ENCODE data around the gene HPN.
A peak's percentile ranks its signal among the peaks of the same experiment; 100 is the strongest.

HPN gene

GRCh38 chr19:35030257-35031071 is 11.1 kb upstream of the HPN start, which contains the start of gene SCN1B:
Gene SCN1B, plus strand, starts transcription at chr19:35030470. Its CDS starts 351 bp downstream, at chr19:35030821.
- Histone ChIP-seq H3K4me1 (ENCODE audit: control insufficient read depth, low read length) (peaks cover 3% of the 10 kb centered on the region; the same call in 1 of the 2 replicates), H4K20me1 (ENCODE audit: control insufficient read depth, insufficient read depth, low read depth, low read length) (0 out of 2 replicates have a peak, but pooled peaks cover 3% of the 10 kb centered on the region), H3K4me2 (ENCODE audit: low read length) (peak within 1 kb of the TSS; percentile 36; the same call in 1 of the 2 replicates), H3K36me3 (ENCODE audit: control insufficient read depth, low read length) (peaks cover 29% of the 10 kb centered on the region), H3F3A (ENCODE audit: control insufficient read depth, insufficient read depth) (0 out of 2 replicates have a peak, but pooled peaks cover 3% of the 10 kb centered on the region), H3K9me3 (ENCODE audit: control insufficient read depth, insufficient read depth, low read length) (no peaks in the 10 kb centered on the region), H3K79me2 (ENCODE audit: control insufficient read depth, low read length) (no peaks in the 10 kb centered on the region), H3K27me3 (ENCODE audit: control insufficient read depth, low read length) (peaks cover 28% of the 10 kb centered on the region), H3K4me3 (ENCODE audit: low read length) (no peak within 1 kb of the TSS), H3K9me2 (replicated peaks; ENCODE audit: control insufficient read depth, low read length) (no peaks in the 10 kb centered on the region), H3K27ac (ENCODE audit: low read depth, low read length) (no peak within 1 kb of the TSS)
- no peak for TF ChIP-seq EZH2phosphoT487 (IDR thresholded peaks at IDR 0.05; ENCODE audit: borderline replicate concordance, low read length)
- TF ChIP-seq, protein P1, sequence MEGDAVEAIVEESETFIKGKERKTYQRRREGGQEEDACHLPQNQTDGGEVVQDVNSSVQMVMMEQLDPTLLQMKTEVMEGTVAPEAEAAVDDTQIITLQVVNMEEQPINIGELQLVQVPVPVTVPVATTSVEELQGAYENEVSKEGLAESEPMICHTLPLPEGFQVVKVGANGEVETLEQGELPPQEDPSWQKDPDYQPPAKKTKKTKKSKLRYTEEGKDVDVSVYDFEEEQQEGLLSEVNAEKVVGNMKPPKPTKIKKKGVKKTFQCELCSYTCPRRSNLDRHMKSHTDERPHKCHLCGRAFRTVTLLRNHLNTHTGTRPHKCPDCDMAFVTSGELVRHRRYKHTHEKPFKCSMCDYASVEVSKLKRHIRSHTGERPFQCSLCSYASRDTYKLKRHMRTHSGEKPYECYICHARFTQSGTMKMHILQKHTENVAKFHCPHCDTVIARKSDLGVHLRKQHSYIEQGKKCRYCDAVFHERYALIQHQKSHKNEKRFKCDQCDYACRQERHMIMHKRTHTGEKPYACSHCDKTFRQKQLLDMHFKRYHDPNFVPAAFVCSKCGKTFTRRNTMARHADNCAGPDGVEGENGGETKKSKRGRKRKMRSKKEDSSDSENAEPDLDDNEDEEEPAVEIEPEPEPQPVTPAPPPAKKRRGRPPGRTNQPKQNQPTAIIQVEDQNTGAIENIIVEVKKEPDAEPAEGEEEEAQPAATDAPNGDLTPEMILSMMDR (IDR thresholded peaks at IDR 0.05; ENCODE audit: low read depth, low read length, poor library complexity, severe bottlenecking) = no peak

DNA sequence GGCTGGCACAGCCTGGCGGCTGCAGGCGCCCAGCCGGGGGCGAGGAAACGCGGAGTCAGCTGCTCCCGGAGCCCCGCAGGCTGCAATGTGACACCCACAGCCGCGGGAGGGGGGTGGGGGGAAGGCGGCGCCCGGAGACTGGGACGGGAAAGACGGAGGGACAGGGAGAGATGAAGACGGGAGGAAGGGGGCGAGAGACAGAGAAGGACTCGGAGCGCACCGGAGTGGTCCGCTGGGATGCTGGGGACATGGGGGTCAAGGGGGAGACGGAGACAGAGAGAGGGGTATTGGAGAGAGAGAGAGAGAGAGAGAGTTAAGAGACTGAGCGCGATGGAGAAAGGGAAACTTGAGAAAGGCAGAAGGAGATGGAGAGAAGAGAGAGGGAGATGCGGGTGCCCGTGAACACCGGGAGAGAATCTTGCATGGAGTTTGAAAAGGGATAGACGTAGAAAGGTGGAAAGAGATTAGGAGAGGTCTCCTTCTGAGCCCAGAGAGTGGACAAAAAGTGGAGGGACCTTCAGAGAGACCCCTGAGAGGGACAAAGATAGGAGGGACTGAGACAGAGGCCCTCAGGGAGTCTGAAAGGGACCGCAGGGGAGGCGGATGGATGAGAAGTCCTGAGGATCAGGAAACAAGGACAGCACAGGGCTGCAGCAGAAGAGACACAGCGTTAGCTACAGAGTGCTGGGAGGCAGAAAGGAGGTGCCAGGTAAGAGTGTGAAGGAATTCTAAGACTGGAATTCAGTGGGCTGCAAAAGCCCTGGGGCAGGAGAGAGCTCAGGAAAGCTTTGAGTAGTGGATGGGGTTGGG is 10.2 kb upstream of the HPN start:
- H3K9me2 ChIP-seq (replicated peaks; ENCODE audit: control insufficient read depth, low read length) = no peaks in the 10 kb centered on the region
- H3K27ac ChIP-seq (ENCODE audit: low read depth, low read length) = no peak overlapping the region
- peaks cover 28% of the 10 kb centered on the region for H3K27me3 ChIP-seq (ENCODE audit: control insufficient read depth, low read length)
- H3K4me2 ChIP-seq (ENCODE audit: low read length) = no peak overlapping the region
- TF ChIP-seq, protein P1 (IDR thresholded peaks at IDR 0.05; ENCODE audit: low read depth, low read length, poor library complexity, severe bottlenecking) = no peak
- TF ChIP-seq EZH2phosphoT487 (IDR thresholded peaks at IDR 0.05; ENCODE audit: borderline replicate concordance, low read length) = 0 out of 2 replicates have a peak, but pooled peaks have one; percentile 92
- no peaks in the 10 kb centered on the region for H3K9me3 ChIP-seq (ENCODE audit: control insufficient read depth, insufficient read depth, low read length)
- 0 out of 2 replicates have a peak, but pooled peaks cover 3% of the 10 kb centered on the region for H4K20me1 ChIP-seq (ENCODE audit: control insufficient read depth, insufficient read depth, low read depth, low read length)
- 0 out of 2 replicates have a peak, but pooled peaks cover 3% of the 10 kb centered on the region for H3F3A ChIP-seq (ENCODE audit: control insufficient read depth, insufficient read depth)
- no peaks in the 10 kb centered on the region for H3K79me2 ChIP-seq (ENCODE audit: control insufficient read depth, low read length)
- H3K4me1 ChIP-seq (ENCODE audit: control insufficient read depth, low read length) = peaks cover 3% of the 10 kb centered on the region; the same call in 1 of the 2 replicates
- H3K4me3 ChIP-seq (ENCODE audit: low read length) = no peak overlapping the region
- peaks cover 21% of the 10 kb centered on the region for H3K36me3 ChIP-seq (ENCODE audit: control insufficient read depth, low read length)

DNA sequence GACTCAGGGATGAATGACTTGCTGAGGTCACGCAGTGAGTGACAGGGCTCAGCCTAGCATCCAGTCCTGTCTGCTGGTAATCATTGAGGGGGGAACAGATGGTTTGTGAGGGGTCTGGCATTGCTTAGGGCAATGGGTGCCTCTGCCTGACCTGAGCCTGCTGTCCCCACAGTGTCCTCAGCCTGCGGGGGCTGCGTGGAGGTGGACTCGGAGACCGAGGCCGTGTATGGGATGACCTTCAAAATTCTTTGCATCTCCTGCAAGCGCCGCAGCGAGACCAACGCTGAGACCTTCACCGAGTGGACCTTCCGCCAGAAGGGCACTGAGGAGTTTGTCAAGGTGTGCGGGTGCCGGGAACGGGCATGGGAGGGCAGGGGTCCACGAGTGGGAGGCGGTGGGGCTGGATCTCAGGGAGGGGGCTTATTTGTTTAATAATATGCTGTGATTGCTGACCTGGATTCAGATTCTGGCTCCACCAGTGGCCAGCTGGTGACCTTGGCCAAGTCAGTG is 9.1 kb upstream of the HPN start:
- Histone ChIP-seq H3K9me2 (replicated peaks; ENCODE audit: control insufficient read depth, low read length) (no peaks in the 10 kb centered on the region), H3K4me2 (ENCODE audit: low read length) (no peak overlapping the region), H3K36me3 (ENCODE audit: control insufficient read depth, low read length) (peaks cover 10% of the 10 kb centered on the region), H3K9me3 (ENCODE audit: control insufficient read depth, insufficient read depth, low read length) (no peaks in the 10 kb centered on the region), H3K27me3 (ENCODE audit: control insufficient read depth, low read length) (peaks cover 28% of the 10 kb centered on the region), H4K20me1 (ENCODE audit: control insufficient read depth, insufficient read depth, low read depth, low read length) (0 out of 2 replicates have a peak, but pooled peaks cover 3% of the 10 kb centered on the region), H3K27ac (ENCODE audit: low read depth, low read length) (no peak overlapping the region), H3F3A (ENCODE audit: control insufficient read depth, insufficient read depth) (0 out of 2 replicates have a peak, but pooled peaks cover 3% of the 10 kb centered on the region), H3K79me2 (ENCODE audit: control insufficient read depth, low read length) (no peaks in the 10 kb centered on the region), H3K4me1 (ENCODE audit: control insufficient read depth, low read length) (peaks cover 3% of the 10 kb centered on the region; the same call in 1 of the 2 replicates), H3K4me3 (ENCODE audit: low read length) (no peak overlapping the region)
- TF ChIP-seq, protein P1 (IDR thresholded peaks at IDR 0.05; ENCODE audit: low read depth, low read length, poor library complexity, severe bottlenecking) = no peak
- TF ChIP-seq EZH2phosphoT487 (IDR thresholded peaks at IDR 0.05; ENCODE audit: borderline replicate concordance, low read length) = no peak

Measured in DOHH2 (cell line).